T-helper 17 cell (primary cell): ENCODE data around the gene ONECUT3. TPM values are rescaled to one million over a fixed set of nuclear protein-coding genes. Genes with fewer than 3 reads are reported as not detected.

Experiments
- ATAC-seq: fragments of 150-1000 bp; cut with Tn5 transposase; 2 replicates; pipeline ENCODE4 v1.10.0; 2021; ENCODE audit warnings: mild to moderate bottlenecking, moderate library complexity
- DNase-seq, 3 donors: peaks; one replicate each; pipeline versions ENCODE4 v3.0.0 to v3.0.0-alpha.2; 2020 to 2021
- H3K9me3 ChIP-seq: one replicate; pipeline ENCODE4 v1.7.0; 2013; ENCODE audit warnings: low read length, mild to moderate bottlenecking; ENCODE audit not compliant: control insufficient read depth, poor library complexity, severe bottlenecking
- H3K27ac Mint-ChIP-seq: one replicate; pipeline ENCODE4 v1.8.0; 2022; ENCODE audit warnings: mild to moderate bottlenecking, moderate library complexity, mixed read lengths
- H3K27me3 Mint-ChIP-seq: one replicate; pipeline ENCODE4 v1.8.0; 2022; ENCODE audit warnings: mixed read lengths
- H3K36me3 Mint-ChIP-seq: one replicate; pipeline ENCODE4 v1.8.0; 2022; ENCODE audit warnings: low read depth, mixed read lengths
- H3K4me1 Mint-ChIP-seq: one replicate; pipeline ENCODE4 v1.8.0; 2022; ENCODE audit warnings: mild to moderate bottlenecking, mixed read lengths
- H3K4me3 Mint-ChIP-seq: one replicate; pipeline ENCODE4 v1.8.0; 2022; ENCODE audit warnings: mild to moderate bottlenecking, moderate library complexity, mixed read lengths
- total RNA-seq, 4 donors: library from RNA in 2 of 4; stranded (reverse) in 2 of 4; gene quantifications; one replicate each; pipeline ENCODE4 v1.2.3 and lab custom pipeline; 2022 to 2026

Gene ONECUT3
- total RNA-seq, 2 donors from 2014 or later, result not detected

DNA sequence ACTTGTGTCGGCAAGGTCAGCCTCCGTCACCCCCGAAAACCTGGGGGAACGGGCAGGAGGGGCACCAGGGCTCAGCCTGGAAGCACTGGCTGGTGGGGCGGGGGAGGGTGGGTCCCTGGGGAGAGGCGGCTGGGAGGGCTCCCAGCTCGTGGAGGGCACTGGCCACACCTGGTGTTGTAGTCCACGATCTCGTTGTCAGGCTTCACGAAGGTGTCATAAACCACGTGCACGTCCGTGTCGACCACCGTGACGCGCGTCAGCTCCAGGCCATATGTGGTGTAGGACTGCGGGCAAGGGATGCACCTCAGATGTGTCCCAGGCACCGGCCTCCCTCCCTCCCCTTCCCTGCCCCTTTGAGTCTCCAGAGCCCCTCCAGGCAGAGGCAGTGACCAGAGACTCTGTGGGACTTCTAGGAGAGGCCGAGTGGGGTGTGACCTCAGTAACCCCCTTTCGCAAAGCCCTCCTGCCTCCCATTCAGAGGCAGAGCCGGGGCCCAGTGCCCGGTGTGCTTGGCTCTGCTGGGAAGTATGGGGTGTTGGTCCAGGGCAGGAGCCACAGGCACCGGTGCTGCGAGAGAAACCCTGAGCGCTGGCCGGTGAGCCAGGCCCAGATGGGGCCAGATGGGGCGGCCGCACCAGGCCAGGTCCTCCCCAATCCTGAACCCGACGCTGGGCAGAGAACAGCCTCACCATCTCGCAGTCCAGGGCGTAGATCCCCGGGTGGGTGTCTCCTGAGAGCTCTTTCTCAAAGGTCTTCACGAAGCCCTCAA is 63.4 kb downstream of the ONECUT3 start:
- Mint-ChIP-seq H3K27ac (no peak overlapping the region), H3K36me3 (peaks cover 3% of the 10 kb centered on the region), H3K27me3 (no peaks in the 10 kb centered on the region), H3K4me3 (no peak overlapping the region), H3K4me1 (peaks cover 9% of the 10 kb centered on the region)
- H3K9me3 ChIP-seq, result no peaks in the 10 kb centered on the region
- ATAC-seq, result no peak
- no peak for DNase-seq

DNA sequence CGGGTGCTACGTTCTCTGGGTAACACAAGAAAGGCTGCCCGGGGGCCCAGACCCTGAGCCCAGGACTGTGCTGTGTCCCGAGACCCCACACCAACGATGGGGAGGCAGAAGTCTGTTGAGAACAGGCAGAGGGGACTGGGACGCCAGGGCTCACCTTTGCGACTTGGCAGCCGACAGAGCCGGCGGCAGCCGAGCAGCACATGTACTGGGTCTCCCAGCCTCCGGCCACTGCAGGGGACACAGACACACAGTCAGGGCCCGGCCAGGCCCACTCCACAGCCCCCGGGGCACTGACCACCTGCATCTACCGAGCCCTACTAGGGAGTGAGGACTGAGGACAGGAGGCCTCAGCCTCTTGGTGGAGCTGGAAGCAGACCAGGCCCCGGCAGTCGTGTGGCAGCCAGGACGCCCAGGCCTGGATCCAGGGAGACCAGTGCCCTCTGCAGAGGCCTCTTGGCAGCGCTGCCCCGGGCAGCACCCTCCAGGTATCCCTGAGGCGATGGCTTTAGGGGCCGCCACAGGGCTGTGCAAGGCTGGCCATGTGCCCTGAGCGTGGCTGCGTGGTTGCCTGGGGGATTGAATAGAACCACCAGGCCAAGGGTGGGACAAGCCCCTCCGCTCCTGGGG is 64.4 kb downstream of the ONECUT3 start:
- Mint-ChIP-seq H3K4me3 (no peak overlapping the region), H3K27ac (peak overlapping the region; percentile 51), H3K36me3 (peaks cover 5% of the 10 kb centered on the region), H3K27me3 (no peaks in the 10 kb centered on the region), H3K4me1 (peaks cover 6% of the 10 kb centered on the region)
- ATAC-seq (no peak), DNase-seq (no peak)
- H3K9me3 ChIP-seq, result no peaks in the 10 kb centered on the region

DNA sequence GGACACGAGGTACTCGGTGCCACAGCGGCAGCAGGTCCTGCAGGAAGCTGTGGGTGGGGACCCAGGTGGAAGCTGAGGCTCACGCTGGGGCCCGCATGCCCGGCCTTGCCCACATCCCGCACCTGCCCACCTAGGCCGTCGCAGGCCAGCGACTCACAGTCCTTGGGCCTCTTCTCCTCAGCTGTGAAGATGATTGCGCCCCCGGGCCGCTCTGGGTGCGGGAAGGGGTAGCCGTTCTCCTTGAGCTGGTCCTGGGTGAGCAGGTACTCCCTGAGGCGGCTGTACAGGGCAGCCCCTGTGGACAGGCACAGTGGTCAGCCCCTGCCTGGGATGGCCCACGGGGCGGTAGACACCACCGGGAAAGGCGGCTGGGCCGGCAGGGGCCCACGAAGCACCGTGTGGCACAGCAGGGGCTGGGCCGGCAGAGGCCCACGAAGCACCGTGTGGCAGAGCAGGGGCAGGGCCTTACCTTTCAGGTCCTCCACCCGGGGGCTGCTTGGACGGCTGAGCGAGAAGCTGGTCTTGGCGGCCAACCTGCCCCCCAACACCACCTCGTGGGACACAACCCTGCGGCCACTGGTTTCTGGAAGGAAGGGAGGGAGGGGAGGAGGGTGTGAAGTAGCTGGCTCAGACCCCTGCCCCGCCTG is 65.4 kb downstream of the ONECUT3 start:
- Mint-ChIP-seq H3K4me3 (no peak overlapping the region), H3K27me3 (no peaks in the 10 kb centered on the region), H3K36me3 (peaks cover 5% of the 10 kb centered on the region), H3K4me1 (no peaks in the 10 kb centered on the region), H3K27ac (peak overlapping the region; percentile 51)
- DNase-seq (no peak), ATAC-seq (no peak)
- no peaks in the 10 kb centered on the region for H3K9me3 ChIP-seq

DNA sequence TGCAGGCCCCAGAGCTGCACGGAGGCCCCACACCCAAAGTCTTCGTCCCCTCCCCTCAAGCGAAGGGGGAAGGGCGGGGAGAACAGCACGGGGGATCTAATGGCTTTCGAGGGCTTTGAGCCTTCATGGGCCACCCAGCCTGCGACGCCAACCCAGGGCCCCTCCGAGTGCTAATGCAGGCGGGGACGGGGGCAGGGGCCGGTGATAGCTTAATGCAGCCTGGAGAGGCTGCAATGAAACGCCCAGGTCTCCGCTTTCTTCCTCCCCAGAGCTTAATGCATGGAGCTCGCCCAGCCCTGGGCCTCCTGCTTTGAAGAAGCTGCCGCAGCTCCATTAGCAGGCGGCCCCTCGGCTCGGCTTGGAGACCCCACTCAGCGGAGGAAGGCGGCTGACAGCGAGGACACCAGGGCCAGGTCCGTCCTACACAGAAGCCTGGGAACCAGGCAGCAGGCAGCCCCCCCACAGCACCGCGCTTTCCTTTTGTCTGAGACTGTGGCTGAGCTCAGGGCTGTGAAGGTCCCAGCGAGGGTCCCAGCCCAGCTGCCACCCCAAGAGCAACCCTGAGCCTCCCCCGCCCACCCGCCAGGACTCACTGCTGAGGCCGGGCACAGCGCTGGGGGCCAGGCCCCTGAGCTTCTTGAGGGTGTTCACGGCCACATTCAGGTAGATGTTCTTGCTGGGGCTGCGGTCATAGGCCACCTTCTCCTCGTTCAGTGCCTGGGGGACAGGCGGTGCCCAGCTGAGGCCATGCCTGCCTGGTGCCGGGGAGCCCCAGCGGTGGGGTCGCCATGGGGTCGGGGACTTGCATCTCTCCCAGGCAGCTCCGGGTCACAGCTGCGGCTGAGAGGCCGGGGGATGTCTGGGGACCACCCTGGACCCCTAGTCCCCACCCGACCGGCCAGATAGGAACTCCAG is 66.3 kb downstream of the ONECUT3 start:
- no peak overlapping the region for H3K4me3 Mint-ChIP-seq
- H3K4me1 Mint-ChIP-seq, result no peaks in the 10 kb centered on the region
- ATAC-seq (no peak), DNase-seq (no peak)
- H3K27me3 Mint-ChIP-seq, result no peaks in the 10 kb centered on the region
- H3K36me3 Mint-ChIP-seq, result peaks cover 5% of the 10 kb centered on the region
- no peak overlapping the region for H3K27ac Mint-ChIP-seq
- H3K9me3 ChIP-seq, result no peaks in the 10 kb centered on the region

DNA sequence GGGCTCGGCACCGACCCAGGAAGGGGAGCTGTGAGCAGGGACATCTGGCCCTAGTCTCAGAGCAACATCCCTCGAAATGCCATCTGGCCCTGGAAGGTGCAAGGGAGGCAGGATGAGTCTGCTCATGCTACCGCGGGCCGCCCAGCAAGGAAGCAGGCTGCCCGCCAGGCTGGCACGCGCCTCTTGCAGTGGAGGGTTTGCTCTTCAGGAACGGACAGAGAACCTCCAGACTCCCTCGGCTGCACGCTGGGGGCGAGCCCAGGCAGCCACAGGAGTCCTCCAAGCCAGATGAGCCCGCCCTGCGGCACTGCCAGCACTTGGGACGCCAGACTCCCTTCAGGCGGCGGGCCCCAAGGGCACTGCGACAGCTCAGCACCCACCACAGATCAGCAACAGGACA is 68.9 kb downstream of the ONECUT3 start:
- ATAC-seq (no peak), DNase-seq (no peak)
- H3K27ac Mint-ChIP-seq, result peak overlapping the region; percentile 14
- H3K9me3 ChIP-seq, result no peaks in the 10 kb centered on the region
- H3K27me3 Mint-ChIP-seq, result no peaks in the 10 kb centered on the region
- H3K4me3 Mint-ChIP-seq, result no peak overlapping the region
- H3K4me1 Mint-ChIP-seq, result peaks cover 5% of the 10 kb centered on the region
- H3K36me3 Mint-ChIP-seq, result peaks cover 5% of the 10 kb centered on the region

DNA sequence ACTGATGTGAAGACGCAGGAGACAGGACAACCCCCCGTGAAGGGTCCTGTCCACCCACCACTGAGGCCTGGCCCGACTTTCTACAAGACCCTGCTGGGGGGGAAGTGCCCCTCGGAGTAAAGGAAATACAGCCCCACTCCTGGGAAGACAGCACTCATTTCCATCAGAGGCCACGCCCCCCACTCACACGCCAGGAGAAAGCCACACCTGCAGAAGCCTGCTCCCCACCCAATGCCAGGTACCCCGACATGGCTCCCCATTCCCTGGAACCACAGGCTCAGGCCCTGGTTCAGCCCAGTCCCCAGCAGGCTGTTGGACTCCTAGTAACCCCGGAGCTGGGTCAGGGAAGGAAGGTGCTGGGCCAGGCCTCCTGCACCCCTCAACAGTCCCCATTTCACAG is 69.7 kb downstream of the ONECUT3 start:
- DNase-seq (no peak), ATAC-seq (no peak)
- Mint-ChIP-seq H3K36me3 (peaks cover 5% of the 10 kb centered on the region), H3K27ac (no peak overlapping the region), H3K4me3 (no peak overlapping the region), H3K4me1 (peaks cover 5% of the 10 kb centered on the region), H3K27me3 (no peaks in the 10 kb centered on the region)
- no peaks in the 10 kb centered on the region for H3K9me3 ChIP-seq

DNA sequence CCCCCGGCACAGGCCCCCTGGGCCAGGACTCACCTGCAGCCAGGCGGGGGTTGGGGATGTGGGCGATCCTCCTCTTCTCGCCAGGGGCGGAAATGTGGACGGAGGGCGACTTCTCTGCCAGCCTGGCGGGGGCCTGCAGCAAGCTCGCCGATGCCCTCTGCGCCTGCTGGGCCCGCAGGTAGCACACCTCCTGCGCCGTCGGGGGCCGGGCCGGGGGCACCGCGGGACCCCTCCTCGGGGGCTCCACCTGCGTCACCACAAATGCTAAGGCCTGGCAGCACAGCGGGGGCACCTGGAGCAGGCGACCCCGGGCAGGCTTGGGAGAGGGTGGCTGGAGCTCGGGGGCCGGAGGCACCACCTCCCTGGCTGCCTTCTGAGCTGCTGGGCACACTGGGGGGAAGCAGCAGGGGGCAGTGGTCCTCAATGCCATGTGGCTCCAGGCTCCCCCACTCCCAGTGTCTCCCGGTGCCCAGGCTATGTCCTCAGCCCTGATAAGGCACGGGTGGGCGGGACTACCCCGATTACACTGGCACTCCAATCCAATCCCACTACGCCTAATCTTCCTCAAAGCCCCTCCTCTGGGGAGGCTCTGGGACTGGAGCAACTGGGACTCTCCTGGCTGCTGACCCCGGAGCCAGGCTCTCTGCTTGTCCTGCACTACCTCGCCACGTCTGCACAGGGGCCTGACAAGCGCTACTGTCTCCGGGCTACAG is 70.4 kb downstream of the ONECUT3 start:
- peaks cover 5% of the 10 kb centered on the region for H3K4me1 Mint-ChIP-seq
- no peaks in the 10 kb centered on the region for H3K9me3 ChIP-seq
- peaks cover 5% of the 10 kb centered on the region for H3K36me3 Mint-ChIP-seq

DNA sequence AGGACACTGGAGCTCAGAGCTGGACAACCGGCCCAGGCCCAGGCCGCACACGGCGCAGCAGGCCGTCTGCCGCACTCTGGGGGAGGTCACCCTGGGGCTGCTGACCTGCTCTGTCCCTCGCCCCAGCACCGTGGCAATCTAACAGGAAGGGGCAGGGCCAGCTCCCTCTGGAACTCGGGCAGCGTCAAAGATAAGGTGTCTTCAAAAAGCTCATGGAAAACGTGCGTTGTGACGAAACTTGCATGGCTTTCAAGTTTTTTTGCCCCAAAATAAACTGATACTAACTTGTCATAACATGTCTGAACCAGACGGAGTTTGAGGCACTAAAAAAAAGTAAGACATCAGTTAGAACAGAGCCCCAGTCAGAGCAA is 70.9 kb downstream of the ONECUT3 start:
- H3K27ac Mint-ChIP-seq, result no peak overlapping the region
- no peaks in the 10 kb centered on the region for H3K27me3 Mint-ChIP-seq
- peaks cover 5% of the 10 kb centered on the region for H3K36me3 Mint-ChIP-seq
- no peak for ATAC-seq
- peaks cover 7% of the 10 kb centered on the region for H3K4me1 Mint-ChIP-seq
- no peaks in the 10 kb centered on the region for H3K9me3 ChIP-seq
- no peak for DNase-seq
- H3K4me3 Mint-ChIP-seq, result no peak overlapping the region

More for the DNA sequence above, 70.4 kb downstream of the ONECUT3 start:
- DNase-seq (no peak), ATAC-seq (no peak)
- Mint-ChIP-seq H3K27me3 (no peaks in the 10 kb centered on the region), H3K4me3 (no peak overlapping the region), H3K27ac (no peak overlapping the region)

DNA sequence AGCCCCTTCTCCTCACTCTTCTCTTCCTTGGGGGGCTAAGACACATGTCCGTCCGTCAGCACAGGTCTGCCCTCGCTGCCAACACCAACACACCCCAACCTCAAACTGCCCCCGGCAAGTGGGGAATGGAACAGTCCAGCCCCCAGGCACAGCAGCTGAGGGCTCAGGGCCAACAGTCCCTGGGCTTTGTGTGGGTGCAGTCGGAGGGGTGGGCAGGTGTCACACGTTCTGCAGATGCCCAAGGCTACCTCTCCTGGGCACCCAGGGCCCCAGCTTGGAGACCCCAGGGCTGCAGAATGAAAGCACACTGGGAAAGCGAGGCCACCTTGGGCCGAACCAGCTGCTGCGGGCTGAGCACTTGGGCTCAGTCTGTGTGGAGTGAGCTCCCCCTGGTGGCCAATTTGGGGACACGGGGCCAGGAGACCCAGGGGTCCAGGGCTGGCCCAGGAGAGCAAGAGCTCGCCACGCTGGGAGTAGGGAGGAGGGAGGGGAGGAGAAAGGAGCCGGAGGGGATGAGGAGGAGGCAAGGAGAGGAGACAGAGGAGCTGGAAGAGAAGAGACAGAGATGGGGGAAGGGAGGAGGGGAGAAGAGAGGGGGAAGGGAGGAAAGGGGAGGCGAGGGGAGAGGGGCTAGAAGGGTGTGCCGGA is 72.7 kb downstream of the ONECUT3 start:
- H3K27ac Mint-ChIP-seq, result no peak overlapping the region

DNA sequence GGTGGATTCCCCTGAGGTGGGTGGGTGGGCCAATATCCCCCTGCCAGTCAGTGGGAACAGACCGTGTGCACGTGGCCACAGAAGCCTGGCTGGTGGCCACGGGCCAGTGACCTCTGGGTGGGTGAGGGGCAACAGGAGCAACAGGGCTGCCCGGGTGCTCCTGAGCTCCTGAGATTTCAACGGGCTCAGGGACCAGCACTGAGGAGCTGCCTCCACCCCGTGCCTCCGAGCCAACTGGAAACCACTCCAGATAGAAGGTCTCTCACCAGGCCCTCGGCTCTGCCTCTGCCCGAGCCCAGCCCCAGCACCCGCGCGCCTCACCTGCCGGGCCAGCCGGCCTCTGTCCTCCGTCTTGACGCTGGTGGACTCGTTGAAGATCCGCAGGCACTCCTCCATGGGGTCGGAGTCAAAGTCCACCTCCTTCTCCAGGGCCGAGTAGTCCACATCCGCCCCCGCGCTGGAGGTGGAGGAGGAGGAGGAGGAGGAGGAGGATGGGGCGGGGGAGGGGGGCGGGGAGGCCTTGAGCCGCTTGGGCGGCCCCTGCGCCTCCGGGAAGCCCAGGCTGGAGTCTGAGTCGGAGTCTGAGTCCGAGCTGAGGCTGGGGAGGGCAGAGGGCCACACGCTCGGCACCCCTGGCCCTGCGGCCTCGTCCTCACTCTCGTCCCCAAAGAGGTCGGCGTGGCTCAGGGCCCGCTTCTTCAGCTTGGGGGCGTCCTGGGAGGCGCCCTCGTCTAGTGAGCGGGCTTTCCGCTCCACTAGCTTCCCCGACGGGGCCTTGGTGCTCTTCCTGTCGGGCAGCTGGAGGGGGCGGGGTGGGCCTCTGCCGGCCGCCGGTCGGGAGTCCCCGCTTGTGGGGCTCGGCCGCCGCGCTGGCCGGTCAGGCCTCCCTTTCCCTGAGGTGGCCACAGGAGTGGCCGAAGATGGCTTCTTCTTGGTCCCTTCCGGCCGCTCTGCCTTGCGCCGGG is 73.5 kb downstream of the ONECUT3 start:
- peaks cover 2% of the 10 kb centered on the region for H3K36me3 Mint-ChIP-seq
- ATAC-seq, result peak; percentile 3

More for the DNA sequence above, 72.7 kb downstream of the ONECUT3 start:
- H3K4me1 Mint-ChIP-seq, result peaks cover 7% of the 10 kb centered on the region
- peak; percentile 60 to 77 (median 65) for DNase-seq
- no peaks in the 10 kb centered on the region for H3K27me3 Mint-ChIP-seq
- peak; percentile 83 for ATAC-seq
- H3K36me3 Mint-ChIP-seq, result peaks cover 2% of the 10 kb centered on the region
- H3K4me3 Mint-ChIP-seq, result no peak overlapping the region
- no peaks in the 10 kb centered on the region for H3K9me3 ChIP-seq

DNA sequence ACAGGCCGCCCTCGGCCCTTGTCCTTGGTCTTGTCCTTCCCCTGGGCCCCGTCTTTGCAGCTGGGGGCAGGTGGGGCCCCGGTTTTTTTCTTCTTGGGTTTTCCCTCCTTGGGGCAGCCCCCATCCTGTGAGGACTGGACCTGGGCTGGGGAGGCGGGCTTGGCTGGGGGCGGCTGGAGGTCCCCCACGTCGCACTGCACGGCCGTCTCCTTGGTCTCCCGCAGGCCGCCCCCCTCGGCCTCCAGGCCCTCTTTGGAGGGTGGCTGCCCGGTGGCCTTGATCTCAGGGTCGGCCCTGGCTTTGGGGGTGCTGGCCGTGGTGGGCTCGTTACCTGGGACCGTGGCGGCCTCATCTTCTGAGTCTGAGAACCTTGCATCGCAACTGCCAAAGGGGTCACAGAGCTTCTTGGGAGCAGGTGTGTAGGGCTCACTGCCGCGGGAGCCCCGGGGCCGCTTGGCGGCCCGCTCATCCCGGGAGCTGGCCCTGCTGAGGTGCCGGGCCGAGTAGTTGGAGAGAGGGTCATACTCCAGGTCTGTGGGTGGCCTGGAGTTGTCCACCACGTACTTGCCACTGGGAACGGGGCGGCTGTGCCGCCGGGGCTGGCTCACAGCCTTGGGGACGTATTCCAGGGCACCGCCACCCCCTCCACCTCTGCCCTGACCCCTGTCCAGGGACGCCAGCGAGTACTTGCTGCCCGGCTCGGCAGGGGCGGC is 74.4 kb downstream of the ONECUT3 start:
- no peaks in the 10 kb centered on the region for H3K9me3 ChIP-seq
- Mint-ChIP-seq H3K4me3 (no peak overlapping the region), H3K27ac (no peak overlapping the region), H3K27me3 (no peaks in the 10 kb centered on the region), H3K4me1 (peaks cover 9% of the 10 kb centered on the region), H3K36me3 (no peaks in the 10 kb centered on the region)
- DNase-seq, result no peak
- ATAC-seq, result no peak

More for the DNA sequence above, 73.5 kb downstream of the ONECUT3 start:
- Mint-ChIP-seq H3K4me1 (peaks cover 9% of the 10 kb centered on the region), H3K27ac (no peak overlapping the region), H3K27me3 (no peaks in the 10 kb centered on the region), H3K4me3 (no peak overlapping the region)
- no peaks in the 10 kb centered on the region for H3K9me3 ChIP-seq
- no peak for DNase-seq
